Smooth muscle cell (in vitro differentiated cells): Measurements from ENCODE around the gene CEP112. TPM values are rescaled to one million over a fixed set of nuclear protein-coding genes. Genes with fewer than 3 reads are reported as not detected.
A peak's percentile ranks its signal among the peaks of the same experiment; 100 is the strongest.

Source experiments
- DNase-seq: peaks from one replicate; lab custom pipeline; 2025; ENCODE audit not compliant: unreplicated experiment; lab: John Stamatoyannopoulos, UW
- H2AFZ ChIP-seq: fragments of 200-600 bp; sonication (generic); 2 replicates; pipeline ENCODE4 v1.6.0; 2016; ENCODE audit warnings: antibody characterized with exemption, low read depth, mild to moderate bottlenecking
- H3F3A ChIP-seq: fragments of 200-600 bp; sonication (generic); 2 replicates; pipeline ENCODE4 v1.6.0; 2017; ENCODE audit warnings: antibody characterized with exemption, low read depth
- H3K27ac ChIP-seq: fragments of 200-600 bp; sonication (generic); 2 replicates; pipeline ENCODE4 v1.5.1; 2016; ENCODE audit warnings: low read depth, mild to moderate bottlenecking
- H3K27me3 ChIP-seq: fragments of 200-600 bp; sonication (generic); 2 replicates; pipeline ENCODE4 v1.6.1; 2016; ENCODE audit warnings: low read depth, mild to moderate bottlenecking
- H3K36me3 ChIP-seq: fragments of 200-600 bp; sonication (generic); 2 replicates; pipeline ENCODE4 v1.5.1; 2016; ENCODE audit warnings: low read depth
- H3K4me1 ChIP-seq: fragments of 200-600 bp; sonication (generic); 2 replicates; pipeline ENCODE4 v1.5.1; 2016; ENCODE audit warnings: low read depth
- H3K4me2 ChIP-seq: fragments of 200-600 bp; sonication (generic); 2 replicates; pipeline ENCODE4 v1.6.0; 2016; ENCODE audit warnings: mild to moderate bottlenecking
- H3K4me3 ChIP-seq: fragments of 200-600 bp; sonication (generic); 2 replicates; pipeline ENCODE4 v1.5.1; 2016; ENCODE audit warnings: mild to moderate bottlenecking
- H3K79me2 ChIP-seq: fragments of 200-600 bp; sonication (generic); 2 replicates; pipeline ENCODE4 v1.6.0; 2016; ENCODE audit warnings: low read depth, mild to moderate bottlenecking
- H3K9ac ChIP-seq: fragments of 200-600 bp; sonication (generic); 2 replicates; pipeline ENCODE4 v1.6.0; 2016; ENCODE audit warnings: low read depth
- H3K9me3 ChIP-seq: fragments of 200-600 bp; sonication (generic); replicated peaks from 2 replicates; pipeline ENCODE4 v1.5.1; 2016; ENCODE audit warnings: low read depth
- H4K20me1 ChIP-seq: fragments of 200-600 bp; sonication (generic); 2 replicates; pipeline ENCODE4 v1.6.0; 2016; ENCODE audit warnings: low read depth
- WGBS: methylation state at CpG from one replicate; pipeline ENCODE4 v1.1.7; 2016; ENCODE audit warnings: low lambda C conversion rate; 5-methylcytosine and 5-hydroxymethylcytosine counted together
- polyA plus RNA-seq: library from polyadenylated mRNA; unstranded; fragments of >200 nt; fragmentation: Nextera tagmentation; extraction: Ambion mirVana; gene quantifications from 2 replicates; pipeline ENCODE4 v1.2.1, GENCODE V29; 2016
- total RNA-seq: library from RNA; depleted of rRNA; stranded (reverse); fragments of >200 nt; gene quantifications from 2 replicates; pipeline ENCODE4 v1.2.3, GENCODE V29; 2014
- TF ChIP-seq, protein P1 (sequence below): fragments of 200-600 bp; sonication (generic); IDR thresholded peaks from 2 replicates; pipeline ENCODE4 v1.5.1; 2017; ENCODE audit warnings: borderline replicate concordance, mild to moderate bottlenecking, antibody characterized with exemption; ENCODE audit not compliant: insufficient read depth, poor library complexity, severe bottlenecking

Gene CEP112
- total and polyA plus RNA-seq, 2 experiments from 2014 or later, result 8.3 to 9.9 TPM

GRCh38 chr17:65699459-65699858, 492.5 kb downstream of the CEP112 start:
- H3K36me3 ChIP-seq, result no peaks in the 10 kb centered on the region
- no peak overlapping the region for H3K4me2 ChIP-seq
- H3K79me2 ChIP-seq, result no peaks in the 10 kb centered on the region
- no peak overlapping the region for H2AFZ ChIP-seq
- TF ChIP-seq, protein P1, sequence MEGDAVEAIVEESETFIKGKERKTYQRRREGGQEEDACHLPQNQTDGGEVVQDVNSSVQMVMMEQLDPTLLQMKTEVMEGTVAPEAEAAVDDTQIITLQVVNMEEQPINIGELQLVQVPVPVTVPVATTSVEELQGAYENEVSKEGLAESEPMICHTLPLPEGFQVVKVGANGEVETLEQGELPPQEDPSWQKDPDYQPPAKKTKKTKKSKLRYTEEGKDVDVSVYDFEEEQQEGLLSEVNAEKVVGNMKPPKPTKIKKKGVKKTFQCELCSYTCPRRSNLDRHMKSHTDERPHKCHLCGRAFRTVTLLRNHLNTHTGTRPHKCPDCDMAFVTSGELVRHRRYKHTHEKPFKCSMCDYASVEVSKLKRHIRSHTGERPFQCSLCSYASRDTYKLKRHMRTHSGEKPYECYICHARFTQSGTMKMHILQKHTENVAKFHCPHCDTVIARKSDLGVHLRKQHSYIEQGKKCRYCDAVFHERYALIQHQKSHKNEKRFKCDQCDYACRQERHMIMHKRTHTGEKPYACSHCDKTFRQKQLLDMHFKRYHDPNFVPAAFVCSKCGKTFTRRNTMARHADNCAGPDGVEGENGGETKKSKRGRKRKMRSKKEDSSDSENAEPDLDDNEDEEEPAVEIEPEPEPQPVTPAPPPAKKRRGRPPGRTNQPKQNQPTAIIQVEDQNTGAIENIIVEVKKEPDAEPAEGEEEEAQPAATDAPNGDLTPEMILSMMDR, result no peak
- no peak overlapping the region for H3K4me3 ChIP-seq
- H3F3A ChIP-seq, result peaks cover 10% of the 10 kb centered on the region
- H3K27ac ChIP-seq, result no peak overlapping the region
- H3K27me3 ChIP-seq, result no peaks in the 10 kb centered on the region
- no peaks in the 10 kb centered on the region for H3K9me3 ChIP-seq
- no peaks in the 10 kb centered on the region for H4K20me1 ChIP-seq
- H3K4me1 ChIP-seq, result peaks cover 44% of the 10 kb centered on the region
- H3K9ac ChIP-seq, result no peak overlapping the region
- DNase-seq, result no peak
- 88% methylated on average over 5 of the region's 5 CpGs for WGBS

- H3K4me3 ChIP-seq, result peak overlapping the region; percentile 39
Measured at GRCh38 chr17:65698381-65699061, 493.4 kb downstream of the CEP112 start.

DNA sequence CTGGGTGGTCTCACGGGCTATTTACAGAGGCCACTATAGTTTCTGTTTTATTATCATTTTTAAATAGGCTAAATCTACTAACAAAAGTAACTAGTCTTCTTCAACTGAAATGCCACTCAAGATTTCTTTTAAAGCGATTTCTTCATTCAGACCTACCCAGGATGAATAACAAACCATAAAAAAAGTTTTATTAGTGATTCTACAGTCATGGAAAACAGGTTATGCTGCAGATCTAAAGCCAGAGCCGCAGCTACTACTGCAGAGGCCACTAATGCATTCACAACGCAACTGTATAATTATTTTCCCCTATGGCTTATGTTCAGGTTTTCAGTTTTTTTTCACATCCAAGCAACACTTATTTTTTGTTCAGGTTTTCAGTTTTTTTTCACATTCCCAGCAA, 494.3 kb downstream of the CEP112 start:
- WGBS, result 11% methylated on average over 4 of the region's 4 CpGs
- Histone ChIP-seq H3K4me3 (peak overlapping the region; percentile 39), H3K4me1 (peaks cover 44% of the 10 kb centered on the region), H3K79me2 (no peaks in the 10 kb centered on the region), H4K20me1 (no peaks in the 10 kb centered on the region), H3K4me2 (peak overlapping the region; percentile 81), H3K27ac (peak overlapping the region; percentile 87), H3K9ac (peak overlapping the region; percentile 46), H3F3A (peaks cover 10% of the 10 kb centered on the region), H2AFZ (no peak overlapping the region), H3K27me3 (no peaks in the 10 kb centered on the region), H3K36me3 (no peaks in the 10 kb centered on the region), H3K9me3 (no peaks in the 10 kb centered on the region)
- TF ChIP-seq, protein P1, result no peak
- DNase-seq, result no peak

More at GRCh38 chr17:65698381-65699061, 493.4 kb downstream of the CEP112 start:
- H4K20me1 ChIP-seq, result no peaks in the 10 kb centered on the region
- H3K27ac ChIP-seq, result peak overlapping the region; percentile 87
- H3K4me2 ChIP-seq, result peak overlapping the region; percentile 81
- TF ChIP-seq, protein P1, result no peak
- H3K79me2 ChIP-seq, result no peaks in the 10 kb centered on the region
- H3K27me3 ChIP-seq, result no peaks in the 10 kb centered on the region
- H3F3A ChIP-seq, result peaks cover 10% of the 10 kb centered on the region
- peak overlapping the region; percentile 46 for H3K9ac ChIP-seq
- H2AFZ ChIP-seq, result no peak overlapping the region
- no peaks in the 10 kb centered on the region for H3K36me3 ChIP-seq
- WGBS, result 8% methylated on average over 11 of the region's 11 CpGs
- DNase-seq, result no peak
- H3K4me1 ChIP-seq, result peaks cover 44% of the 10 kb centered on the region
- H3K9me3 ChIP-seq, result no peaks in the 10 kb centered on the region
